ENCODE data around the gene CREB5.
"Not testable (repeated sequence)": the region's sequence is repeated elsewhere in the genome, so short reads cannot be mapped to it uniquely, and the experiment has no call there.

The CREB5 gene

GRCh38 chr7:28773423-28774145 is 361.3 kb downstream of the CREB5 start:
- TF ChIP-seq POLR2A (IDR thresholded peaks at IDR 0.05; ENCODE audit: low read depth, low read length), result no peak
- FAIRE-seq (no peak), DNase-seq (ENCODE audit: insufficient read length) (no peak)

- no peak for DNase-seq (ENCODE audit: insufficient read length)
- TF ChIP-seq POLR2AphosphoS5 (IDR thresholded peaks at IDR 0.05; ENCODE audit: low read depth, low read length) (no peak), TAF1 (IDR thresholded peaks at IDR 0.05; ENCODE audit: borderline replicate concordance, low read depth, low read length) (no peak), POLR2A (IDR thresholded peaks at IDR 0.05; ENCODE audit: low read depth, low read length) (no peak)
- FAIRE-seq, result no peak
Measured at GRCh38 chr7:28774261-28774988, 362.1 kb downstream of the CREB5 start.

DNA sequence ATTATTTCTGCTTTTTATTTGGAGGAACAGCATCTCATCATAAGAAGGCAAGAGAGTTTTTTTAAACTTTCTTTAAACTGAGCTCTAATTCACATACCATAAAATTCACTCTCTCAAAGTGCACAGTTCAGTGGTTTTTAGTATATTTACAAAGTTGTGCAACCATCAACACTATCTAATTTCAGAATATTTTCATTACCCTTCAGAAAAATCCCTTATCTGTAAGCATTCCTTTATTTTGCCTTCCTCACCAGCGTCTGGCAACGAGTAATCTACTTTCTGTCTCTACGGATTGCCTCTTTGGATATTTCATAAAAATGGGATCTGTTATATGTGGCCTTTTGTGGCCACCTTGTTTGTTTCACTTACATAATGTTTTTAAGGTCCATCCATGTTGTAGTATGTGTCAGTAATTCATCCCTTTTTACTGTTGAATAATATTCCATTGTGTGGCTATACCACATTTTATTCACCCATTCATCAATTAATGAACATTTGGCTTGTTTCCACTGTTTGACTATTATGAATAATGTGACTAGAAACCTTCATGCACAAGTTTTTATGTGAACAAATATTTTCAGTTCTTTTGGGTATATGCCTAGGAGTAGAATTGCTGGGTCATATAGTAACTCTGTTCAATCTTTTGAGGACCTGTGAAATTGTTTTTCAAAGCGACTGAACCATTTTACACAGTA is 364.3 kb downstream of the CREB5 start:
- no peak for TF ChIP-seq POLR2A (IDR thresholded peaks at IDR 0.05; ENCODE audit: low read depth, low read length)
- TF ChIP-seq TAF1 (IDR thresholded peaks at IDR 0.05; ENCODE audit: borderline replicate concordance, low read depth, low read length), result no peak
- TF ChIP-seq POLR2AphosphoS5 (IDR thresholded peaks at IDR 0.05; ENCODE audit: low read depth, low read length), result no peak
- FAIRE-seq, result no peak
- DNase-seq (ENCODE audit: insufficient read length), result no peak

DNA sequence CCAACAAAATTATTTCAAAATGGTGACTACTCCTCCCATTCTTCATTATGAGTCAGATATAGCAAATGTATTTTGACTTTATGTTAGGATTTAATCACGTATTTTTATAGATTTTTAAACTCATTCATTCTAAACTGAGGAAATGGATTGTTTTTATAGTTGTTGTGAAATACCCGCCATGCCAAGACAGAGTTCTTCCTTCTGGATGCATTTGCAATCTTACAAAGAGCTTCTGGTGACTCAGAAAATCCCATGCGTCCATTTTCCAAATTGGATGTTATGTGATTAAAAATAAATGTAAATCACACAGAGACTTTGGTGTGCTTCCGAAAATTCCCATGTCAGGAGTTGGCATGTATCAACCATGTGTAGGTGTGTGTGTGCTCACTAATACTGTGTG is 366.5 kb downstream of the CREB5 start:
- DNase-seq (ENCODE audit: insufficient read length) (no peak), FAIRE-seq (no peak)
- no peak for TF ChIP-seq TAF1 (IDR thresholded peaks at IDR 0.05; ENCODE audit: borderline replicate concordance, low read depth, low read length)
- TF ChIP-seq POLR2AphosphoS5 (IDR thresholded peaks at IDR 0.05; ENCODE audit: low read depth, low read length), result no peak

DNA sequence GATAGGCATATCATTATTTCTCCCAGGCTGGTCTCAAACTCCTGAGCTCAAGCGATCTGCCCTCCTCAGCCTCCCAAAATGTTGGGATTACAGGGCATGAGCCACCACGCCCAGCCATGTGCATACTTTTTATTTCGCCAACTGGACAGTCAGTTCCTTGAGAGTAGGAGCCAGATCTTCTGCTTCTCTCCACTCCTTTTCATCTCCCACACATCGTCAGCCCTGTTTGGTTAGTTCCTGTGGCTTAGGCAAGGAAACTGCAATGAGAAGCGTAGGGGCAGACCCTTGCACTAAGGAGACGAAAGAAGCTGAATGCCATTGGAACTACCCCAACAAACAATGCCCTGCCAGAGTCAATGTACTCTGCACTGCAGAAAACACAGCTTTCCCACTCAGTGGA is 367.6 kb downstream of the CREB5 start:
- DNase-seq (ENCODE audit: insufficient read length), result no peak
- no peak for FAIRE-seq
- no peak for TF ChIP-seq POLR2A (IDR thresholded peaks at IDR 0.05; ENCODE audit: low read depth, low read length)
- TF ChIP-seq POLR2AphosphoS5 (IDR thresholded peaks at IDR 0.05; ENCODE audit: low read depth, low read length), result no peak
- TF ChIP-seq TAF1 (IDR thresholded peaks at IDR 0.05; ENCODE audit: borderline replicate concordance, low read depth, low read length), result no peak

DNA sequence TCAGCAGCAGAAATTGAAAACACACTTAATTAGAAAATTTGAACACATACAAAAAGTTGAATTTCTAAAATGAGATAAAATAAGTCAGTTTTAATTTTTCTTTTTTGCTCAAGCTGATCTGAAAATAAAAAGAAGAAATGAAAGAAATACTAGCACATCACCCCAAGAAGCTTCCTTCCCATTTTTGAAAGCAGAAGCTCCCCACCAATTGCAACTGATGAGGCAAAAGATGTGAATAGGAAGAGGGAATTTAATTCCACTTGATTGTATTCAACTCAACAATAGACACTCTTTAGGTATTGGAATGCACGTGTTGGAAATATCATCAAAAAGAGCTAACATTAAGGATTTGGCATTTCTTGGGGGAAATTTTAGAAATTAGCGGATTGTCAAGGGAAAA is 370.0 kb downstream of the CREB5 start:
- no peak for TF ChIP-seq POLR2A (IDR thresholded peaks at IDR 0.05; ENCODE audit: low read depth, low read length)
- TF ChIP-seq TAF1 (IDR thresholded peaks at IDR 0.05; ENCODE audit: borderline replicate concordance, low read depth, low read length), result no peak
- TF ChIP-seq POLR2AphosphoS5 (IDR thresholded peaks at IDR 0.05; ENCODE audit: low read depth, low read length), result no peak
- DNase-seq (ENCODE audit: insufficient read length), result no peak
- FAIRE-seq, result no peak

- FAIRE-seq (no peak), DNase-seq (ENCODE audit: insufficient read length) (no peak)
- no peak for TF ChIP-seq POLR2AphosphoS5 (IDR thresholded peaks at IDR 0.05; ENCODE audit: low read depth, low read length)
Measured at GRCh38 chr7:28784171-28784902, 372.0 kb downstream of the CREB5 start.

- DNase-seq (ENCODE audit: insufficient read length) (no peak), FAIRE-seq (no peak)
- no peak for TF ChIP-seq TAF1 (IDR thresholded peaks at IDR 0.05; ENCODE audit: borderline replicate concordance, low read depth, low read length)
- TF ChIP-seq POLR2A (IDR thresholded peaks at IDR 0.05; ENCODE audit: low read depth, low read length), result no peak
- no peak for TF ChIP-seq POLR2AphosphoS5 (IDR thresholded peaks at IDR 0.05; ENCODE audit: low read depth, low read length)
Measured at GRCh38 chr7:28785041-28785995, 373.0 kb downstream of the CREB5 start.

GRCh38 chr7:28786156-28786555 is 373.8 kb downstream of the CREB5 start:
- not testable (repeated sequence) for FAIRE-seq; DNase-seq (ENCODE audit: insufficient read length)

DNA sequence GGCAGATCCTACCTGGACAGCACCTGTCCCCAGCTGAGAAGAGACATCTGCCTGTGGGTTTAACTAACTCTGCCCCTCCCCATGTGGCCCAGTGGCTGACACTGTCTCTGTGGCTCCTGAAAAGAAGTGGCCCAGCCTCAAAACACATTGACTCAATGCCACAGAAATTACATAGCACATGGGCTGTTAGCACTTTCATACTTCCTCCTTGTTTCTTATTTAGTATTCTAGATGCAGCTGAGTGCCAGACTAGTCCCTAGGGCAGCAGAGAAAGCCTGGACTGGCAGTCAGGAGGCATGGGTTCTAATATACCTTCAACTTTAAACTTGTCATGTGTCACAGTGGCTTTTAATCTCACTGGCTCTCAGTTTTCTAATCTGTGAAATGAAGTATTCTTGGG is 374.8 kb downstream of the CREB5 start:
- TF ChIP-seq TAF1 (IDR thresholded peaks at IDR 0.05; ENCODE audit: borderline replicate concordance, low read depth, low read length) (no peak), POLR2A (IDR thresholded peaks at IDR 0.05; ENCODE audit: low read depth, low read length) (no peak), POLR2AphosphoS5 (IDR thresholded peaks at IDR 0.05; ENCODE audit: low read depth, low read length) (no peak)
- FAIRE-seq, result no peak

DNA sequence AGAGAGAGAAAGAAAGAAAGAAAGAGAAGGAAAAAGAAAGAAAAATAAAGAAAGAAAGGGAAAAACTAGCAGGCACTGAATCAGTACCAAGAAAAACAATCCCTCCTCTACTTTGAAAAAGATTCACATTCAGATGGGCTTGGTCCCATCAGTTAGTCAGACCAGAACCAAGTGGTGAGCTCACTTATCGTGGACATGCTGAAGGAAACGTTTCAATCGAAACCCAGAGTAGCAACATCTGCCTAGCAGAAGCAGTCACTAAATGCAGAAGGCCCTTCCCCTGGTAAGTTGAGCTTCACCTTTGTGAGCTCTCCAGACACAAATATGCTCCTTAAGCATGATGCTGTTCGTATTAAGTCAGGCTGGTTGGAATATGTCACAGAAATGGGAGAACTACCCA is 378.1 kb downstream of the CREB5 start:
- TF ChIP-seq POLR2A (IDR thresholded peaks at IDR 0.05; ENCODE audit: low read depth, low read length) (no peak), TAF1 (IDR thresholded peaks at IDR 0.05; ENCODE audit: borderline replicate concordance, low read depth, low read length) (no peak), POLR2AphosphoS5 (IDR thresholded peaks at IDR 0.05; ENCODE audit: low read depth, low read length) (no peak)
- DNase-seq (ENCODE audit: insufficient read length), result no peak
- no peak for FAIRE-seq

More for the DNA sequence above, 374.8 kb downstream of the CREB5 start:
- DNase-seq (ENCODE audit: insufficient read length), result no peak

Measured in GM12892 (cell line).